Stimulated activated CD8-positive, alpha-beta memory T cell treated with anti-CD3 and anti-CD28 coated beads, Interleukin-15, amount 100 ng/mL, for 4 hours (primary cell): ENCODE measurements around the gene MGAT5.

Experiments used
- DNase-seq, 2 donors: peaks; one replicate each; pipeline ENCODE4 v3.0.0-alpha.2; 2020; ENCODE audit warnings: low read depth in 2 of 2

The MGAT5 gene

GRCh38 chr2:134449751-134450513 is 196.1 kb downstream of the MGAT5 start:
- no peak for DNase-seq

GRCh38 chr2:134451347-134451630 is 197.4 kb downstream of the MGAT5 start:
- no peak for DNase-seq

DNA sequence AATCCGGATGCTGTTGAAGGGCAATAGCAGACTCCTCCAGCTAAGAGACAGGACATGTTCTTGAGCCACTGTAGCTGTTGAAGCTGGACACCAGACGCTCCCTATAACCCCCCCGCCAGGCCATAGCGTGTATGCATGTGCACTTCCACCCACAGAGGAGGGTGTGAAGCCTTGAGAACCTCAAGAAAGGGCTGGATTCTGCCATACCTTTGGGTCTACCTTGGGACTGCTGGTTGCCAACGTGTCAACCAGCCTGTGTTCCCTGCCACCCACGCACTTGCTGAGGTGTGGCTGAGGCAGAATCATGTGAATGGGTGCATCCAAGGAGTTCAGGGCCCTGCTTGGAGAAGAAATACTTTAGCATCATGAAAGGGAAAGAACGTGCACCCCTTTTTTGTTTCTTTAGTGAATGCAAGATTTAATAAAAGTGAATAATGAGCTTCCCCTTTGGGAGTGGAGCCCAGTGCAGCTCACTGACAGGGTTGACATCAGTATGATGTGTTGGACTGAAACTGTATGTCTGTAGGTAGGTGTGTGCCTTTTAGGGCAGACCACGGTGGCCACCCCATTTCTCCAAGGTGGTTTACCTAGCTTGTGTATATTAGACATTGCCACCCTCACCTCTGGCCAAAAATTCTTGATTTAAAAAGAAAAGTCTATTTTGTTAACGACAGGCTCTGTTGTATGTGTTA is 198.3 kb downstream of the MGAT5 start:
- no peak for DNase-seq

DNA sequence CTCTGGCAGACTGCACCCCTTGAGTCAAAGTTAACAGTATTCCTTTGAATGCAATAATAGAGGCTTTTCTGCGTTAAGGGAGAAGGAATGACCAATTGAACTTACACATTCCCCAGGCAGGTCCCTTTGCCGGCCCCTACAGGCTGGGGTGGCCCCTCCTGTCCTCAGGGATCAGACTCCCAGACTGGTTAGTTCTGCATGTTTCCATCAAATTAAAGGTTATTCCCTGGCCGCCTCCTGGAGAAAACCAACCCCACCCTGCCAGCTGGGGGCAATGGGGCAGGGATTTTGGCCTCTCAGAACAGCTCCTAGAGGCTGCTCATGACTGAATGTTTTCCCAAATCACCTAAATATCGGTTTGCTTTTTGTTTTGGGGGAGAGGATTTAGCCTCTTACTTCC is 199.6 kb downstream of the MGAT5 start:
- DNase-seq: no peak

DNA sequence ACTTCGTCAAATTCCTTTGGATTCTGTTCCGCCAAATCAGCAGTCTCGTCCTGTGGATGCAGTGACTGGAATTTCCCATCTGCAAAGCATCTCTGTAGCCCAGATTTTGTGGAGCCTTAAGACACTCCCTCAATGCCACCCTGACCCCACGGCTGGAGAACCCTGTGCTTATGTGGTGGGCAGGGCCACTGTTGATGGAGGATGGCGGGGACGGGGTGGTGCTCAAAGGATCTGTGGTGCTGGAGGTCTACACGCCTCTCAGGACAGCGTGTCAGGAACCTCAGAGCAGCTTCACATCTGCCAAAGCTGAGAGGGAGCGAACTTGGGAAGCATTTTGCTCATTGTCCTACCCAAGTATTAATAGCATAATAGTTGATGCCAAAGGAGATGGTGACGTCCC is 200.1 kb downstream of the MGAT5 start:
- no peak for DNase-seq

DNA sequence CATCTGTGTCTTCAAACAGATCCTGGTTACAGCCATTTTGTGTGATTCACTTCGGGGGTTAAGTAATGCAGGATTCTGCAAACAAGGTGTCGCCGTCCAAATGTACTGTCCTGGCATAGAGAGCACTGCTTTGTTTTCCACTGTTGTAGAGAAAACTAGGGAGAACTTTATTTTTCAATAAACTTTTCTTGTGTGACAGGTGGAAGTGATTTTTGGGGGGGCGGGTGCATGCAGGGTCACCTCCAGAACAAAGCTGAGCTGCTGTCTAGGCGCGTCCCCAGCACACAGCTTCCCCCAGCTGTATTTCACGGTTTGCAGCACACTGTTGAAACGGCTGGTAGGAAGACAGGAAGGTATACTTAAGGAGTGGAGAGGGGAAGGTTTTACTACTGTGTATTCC is 200.6 kb downstream of the MGAT5 start:
- no peak for DNase-seq

DNA sequence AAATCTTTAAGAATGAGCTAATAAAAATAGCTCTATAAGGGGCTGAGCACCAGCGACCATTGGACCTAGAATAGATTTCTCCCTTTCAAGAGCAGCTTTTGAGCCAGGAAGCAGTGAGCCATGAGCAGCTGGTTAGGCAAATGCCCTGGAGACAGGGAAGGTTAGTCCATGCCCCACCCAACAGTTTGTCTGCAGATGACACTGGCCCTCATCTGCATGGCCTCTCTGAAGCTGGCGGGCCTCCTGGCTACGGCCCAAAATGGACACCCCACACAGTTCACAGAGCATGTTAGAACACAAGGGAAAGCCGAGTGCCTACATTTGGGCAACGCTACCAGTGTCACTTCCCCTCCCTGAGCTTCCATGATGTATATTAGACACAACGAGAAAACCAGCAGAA is 201.1 kb downstream of the MGAT5 start:
- no peak for DNase-seq

DNA sequence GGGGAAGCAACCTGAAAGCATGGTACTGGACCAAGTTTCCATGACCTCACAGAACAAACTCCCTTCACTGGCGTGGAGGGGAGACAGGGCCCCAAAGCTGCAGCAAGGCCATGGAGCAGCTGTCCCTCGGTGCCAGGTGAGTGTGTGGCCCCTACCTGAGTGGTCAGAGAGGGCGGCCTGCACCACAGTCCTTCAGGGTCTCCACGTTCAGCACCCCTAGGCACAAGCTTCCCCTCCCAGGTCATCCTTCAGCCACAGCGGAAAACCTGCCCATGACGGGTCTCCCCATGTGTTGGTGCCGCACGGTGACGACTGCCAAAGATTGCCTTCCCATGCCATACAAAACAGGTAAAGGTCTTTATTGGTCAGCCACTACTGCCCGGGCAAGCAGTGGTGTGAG is 201.6 kb downstream of the MGAT5 start:
- DNase-seq: no peak

DNA sequence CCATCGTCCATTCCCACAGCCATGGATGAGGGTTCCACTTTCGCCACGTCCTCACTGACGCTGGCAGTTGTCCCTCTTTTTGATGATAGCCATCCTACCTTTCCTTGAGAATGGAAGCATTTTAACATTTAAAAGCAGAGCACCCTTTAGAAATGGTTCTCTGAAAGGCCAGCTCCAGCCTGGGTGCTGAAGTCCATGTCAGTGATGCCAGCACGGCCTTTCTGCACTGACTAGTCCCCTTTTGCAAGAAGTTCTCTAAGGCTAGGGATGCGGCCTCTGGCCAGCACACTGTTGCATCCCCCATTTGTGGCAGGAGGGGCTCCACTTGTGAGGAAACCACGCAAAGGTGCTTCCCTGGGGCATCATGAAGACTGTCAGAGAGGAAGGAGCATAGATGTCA is 203.5 kb downstream of the MGAT5 start:
- no peak for DNase-seq

GRCh38 chr2:134457765-134458472 is 204.0 kb downstream of the MGAT5 start:
- no peak for DNase-seq

GRCh38 chr2:134458473-134458853 is 204.6 kb downstream of the MGAT5 start:
- no peak for DNase-seq

- DNase-seq: no peak
Observed at GRCh38 chr2:134458950-134459349, 205.1 kb downstream of the MGAT5 start.

DNA sequence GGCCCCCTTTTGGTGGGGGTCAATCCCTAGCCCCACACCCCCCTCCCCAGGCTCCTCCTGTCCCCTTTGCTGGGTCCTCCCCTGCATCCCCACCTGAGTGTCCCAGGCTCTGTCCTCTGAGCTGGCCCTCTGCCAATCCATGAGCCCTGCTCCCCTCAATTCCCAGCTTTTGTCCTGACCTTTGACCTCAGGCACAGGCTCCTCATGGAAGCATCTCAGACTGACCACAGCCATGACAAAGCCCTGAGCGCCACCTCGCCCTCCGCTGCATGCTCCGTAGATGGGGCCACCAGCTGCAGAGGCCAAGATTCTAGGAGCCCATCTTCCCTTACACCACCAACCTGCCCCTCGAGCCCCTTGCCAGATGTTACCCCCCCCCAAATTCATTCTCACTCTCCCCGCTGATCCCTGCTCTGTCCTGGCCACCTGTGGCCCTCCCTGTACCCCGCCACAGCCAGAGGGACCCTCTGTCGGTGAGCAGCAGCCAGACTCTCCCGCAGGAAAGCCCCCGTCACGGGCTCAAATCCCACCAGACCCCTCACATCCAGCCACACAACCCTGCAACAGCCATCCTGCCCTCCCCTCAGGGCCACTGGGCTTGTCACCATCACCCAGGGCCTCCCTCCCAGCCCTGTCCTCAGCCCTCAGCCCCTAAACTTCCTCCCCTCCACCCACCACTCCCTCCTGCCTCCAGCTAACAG is 206.0 kb downstream of the MGAT5 start:
- no peak for DNase-seq

DNA sequence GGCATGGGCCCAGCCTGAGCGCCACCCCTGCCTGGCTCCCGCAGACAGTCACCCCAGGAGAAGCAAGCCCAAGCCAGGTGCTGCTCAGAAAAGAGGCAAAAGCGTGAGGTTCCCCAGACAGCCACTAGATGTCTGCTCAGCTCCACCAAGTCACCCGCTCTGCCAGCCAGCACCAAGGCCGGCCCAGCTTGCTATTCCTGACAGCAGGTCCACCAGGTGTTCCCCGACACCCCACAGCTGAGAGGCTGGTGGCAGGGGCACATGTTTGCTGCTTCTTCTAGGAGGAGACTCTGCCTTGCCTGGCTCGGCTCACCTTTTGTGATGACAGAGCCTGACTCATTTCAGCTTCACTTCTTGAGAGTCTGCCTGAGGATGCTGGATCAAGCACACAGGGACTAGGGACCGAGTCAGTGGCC is 206.7 kb downstream of the MGAT5 start:
- DNase-seq: no peak

GRCh38 chr2:134461511-134461910 is 207.6 kb downstream of the MGAT5 start:
- DNase-seq: no peak

DNA sequence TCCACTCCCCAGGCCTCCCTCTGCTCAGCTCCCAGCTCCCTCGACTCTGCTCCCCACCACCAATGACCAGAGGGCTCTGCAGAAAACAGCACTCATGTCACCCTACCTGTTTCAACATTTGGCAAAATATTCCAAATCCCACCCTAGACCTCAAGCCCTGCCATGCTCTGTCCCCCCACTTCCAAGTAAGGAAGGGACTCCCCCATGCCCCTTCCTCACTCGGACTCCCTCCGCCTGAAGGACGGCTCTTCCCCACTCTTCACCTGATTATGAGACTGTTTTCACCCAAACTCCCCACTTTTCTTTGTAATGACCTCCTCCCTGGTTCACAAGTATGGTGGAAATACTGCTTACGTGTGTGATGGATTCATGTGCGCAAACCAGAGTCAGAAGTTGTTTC is 208.4 kb downstream of the MGAT5 start:
- DNase-seq: no peak

DNA sequence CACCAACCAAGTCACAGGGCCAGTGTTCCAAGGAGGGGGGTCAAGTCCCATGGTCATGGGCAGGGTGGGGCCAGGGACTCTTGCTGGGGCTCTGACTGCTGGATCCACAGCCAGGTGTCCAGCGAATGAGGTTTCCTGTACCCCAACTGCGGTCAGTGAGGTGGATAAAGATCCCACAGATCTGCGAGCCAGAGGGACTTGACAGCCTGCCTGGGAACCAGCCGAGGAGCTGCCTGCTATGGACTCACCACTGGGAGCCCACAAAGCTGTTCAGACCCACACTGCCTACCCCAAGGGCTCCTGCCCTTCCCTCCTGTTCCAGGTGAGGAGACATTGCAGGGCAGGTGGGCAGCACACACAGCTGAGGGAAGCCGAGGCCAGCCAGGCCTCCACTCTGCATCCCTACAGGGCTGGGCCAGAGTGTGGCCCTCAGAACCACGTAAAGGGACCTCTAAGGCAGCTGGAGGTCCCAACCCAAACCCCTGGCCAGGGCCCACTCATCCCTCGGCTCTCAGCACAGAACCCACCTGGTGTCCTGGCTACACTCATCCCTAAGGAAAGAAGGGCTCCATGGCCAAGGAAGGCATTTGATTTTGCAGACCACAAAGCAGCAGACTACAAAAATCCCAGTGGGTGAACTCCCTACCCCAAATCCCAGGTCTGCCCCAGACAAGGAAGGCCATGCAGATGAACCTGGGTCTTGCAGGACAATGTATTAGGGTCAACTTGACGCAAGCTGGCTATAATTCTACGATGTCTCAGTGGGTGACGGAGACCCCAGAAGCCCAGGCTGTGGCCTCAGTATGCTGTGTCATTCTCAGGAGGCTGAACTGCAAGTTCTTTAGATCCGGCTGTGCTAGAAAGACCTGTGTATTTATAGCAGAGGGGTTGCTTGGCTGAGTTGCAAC is 209.2 kb downstream of the MGAT5 start:
- no peak for DNase-seq

DNA sequence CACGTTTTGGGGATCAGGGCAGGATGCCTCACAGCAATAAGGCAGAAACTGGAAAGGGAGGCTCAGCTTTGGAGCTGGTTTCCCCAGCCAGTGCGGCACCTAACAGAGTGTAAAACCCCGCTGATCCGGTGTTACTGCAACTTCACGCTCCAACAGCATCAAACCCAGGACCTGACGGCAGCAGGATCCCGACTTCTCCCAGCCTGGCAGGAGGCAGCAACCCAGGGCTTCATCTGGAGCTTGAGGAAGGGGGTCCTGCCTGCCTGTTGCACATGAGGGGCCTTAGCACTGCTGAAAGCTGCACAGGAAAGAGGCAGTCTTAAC is 209.8 kb downstream of the MGAT5 start:
- DNase-seq: no peak

DNA sequence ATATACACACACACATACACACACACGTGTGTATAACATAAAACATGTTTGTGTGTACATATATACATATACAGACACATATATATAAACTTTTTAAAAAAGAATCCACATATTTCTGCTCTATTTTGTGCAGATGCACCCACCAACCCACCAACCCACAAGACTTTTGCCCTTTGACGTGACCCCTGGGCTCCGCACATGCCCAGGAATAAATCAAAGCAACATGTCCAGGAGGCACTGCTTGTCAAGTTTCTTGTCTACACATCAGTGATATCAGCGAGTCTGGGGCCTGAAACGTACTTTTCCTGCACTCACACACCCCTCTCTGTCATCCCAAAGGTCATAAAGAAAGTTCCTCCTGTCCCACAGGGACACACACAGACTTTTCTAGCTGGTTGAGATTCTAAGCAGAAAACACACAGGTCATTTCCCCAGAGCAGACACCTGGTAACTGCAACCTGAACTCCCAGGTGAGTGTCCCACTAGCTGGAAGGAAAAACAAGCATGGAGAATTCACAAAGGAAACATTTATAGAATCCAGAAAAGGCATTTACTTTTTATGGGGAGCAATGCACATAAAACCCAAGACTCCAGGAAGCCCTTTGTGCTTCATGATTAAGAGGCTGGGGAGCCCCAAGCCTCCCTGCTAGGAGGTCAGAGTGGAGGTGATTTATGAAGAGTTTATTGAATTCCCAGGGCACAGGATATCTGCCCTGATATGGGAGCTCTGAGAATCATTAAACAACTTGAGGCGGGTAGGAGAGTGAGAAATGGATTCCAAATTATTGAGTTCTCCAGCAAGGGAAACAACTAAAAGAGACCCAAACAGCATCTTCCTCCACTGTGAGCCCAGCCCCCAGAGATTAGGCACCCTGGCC is 211.6 kb downstream of the MGAT5 start:
- DNase-seq: no peak

DNA sequence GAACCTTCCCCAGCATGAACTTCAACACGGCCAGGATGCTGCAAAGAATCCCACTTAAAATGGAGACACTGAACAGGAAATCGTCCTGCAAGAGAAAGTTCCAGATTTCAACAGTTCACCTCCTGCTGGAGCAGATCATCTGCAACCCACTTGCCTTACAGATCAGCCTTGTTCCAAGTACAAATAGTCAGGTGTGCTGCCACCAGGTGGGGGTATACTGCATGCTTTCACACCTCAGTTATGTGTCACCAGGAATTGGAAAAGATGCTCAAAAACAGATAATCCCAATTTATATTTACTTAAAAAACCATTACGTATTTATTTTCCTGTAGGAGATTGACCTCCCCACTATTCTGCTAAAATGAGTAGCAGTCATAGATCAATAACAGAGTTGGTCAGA is 212.3 kb downstream of the MGAT5 start:
- no peak for DNase-seq

GRCh38 chr2:134468164-134468563 is 214.3 kb downstream of the MGAT5 start:
- DNase-seq: no peak
